ENCODE measurements around the gene TBC1D8.
"Not testable (repeated sequence)": the region's sequence is repeated elsewhere in the genome, so short reads cannot be mapped to it uniquely, and the experiment has no call there.

Gene TBC1D8

GRCh38 chr2:101151146-101151858 is at the start of gene TBC1D8:
TSS of gene TBC1D8 (minus strand) at chr2:101151382. CDS start at chr2:101151253, 129 bp downstream.
- peak; percentile 54 to 74 for DNase-seq

- no peak for DNase-seq
Observed at GRCh38 chr2:101200676-101201075, 49.5 kb upstream of the TBC1D8 start.

GRCh38 chr2:101199251-101199791 is 48.1 kb upstream of the TBC1D8 start:
- DNase-seq, result no peak

GRCh38 chr2:101197814-101198213 is 46.6 kb upstream of the TBC1D8 start:
- no peak for DNase-seq

GRCh38 chr2:101197215-101197745 is 46.1 kb upstream of the TBC1D8 start:
- DNase-seq, result no peak

GRCh38 chr2:101195871-101196661 is 44.9 kb upstream of the TBC1D8 start:
- DNase-seq, result no peak

- DNase-seq, result no peak
Observed at GRCh38 chr2:101193033-101193626, 41.9 kb upstream of the TBC1D8 start.

- no peak for DNase-seq
Observed at GRCh38 chr2:101190747-101191516, 39.8 kb upstream of the TBC1D8 start.

- no peak for DNase-seq
Observed at GRCh38 chr2:101188683-101189405, 37.7 kb upstream of the TBC1D8 start.

- DNase-seq, result no peak
Observed at GRCh38 chr2:101187131-101187530, 35.9 kb upstream of the TBC1D8 start.

- DNase-seq, result no peak
Observed at GRCh38 chr2:101185656-101186055, 34.5 kb upstream of the TBC1D8 start.

- DNase-seq, result no peak
Observed at GRCh38 chr2:101185085-101185484, 33.9 kb upstream of the TBC1D8 start.

- DNase-seq, result no peak
Observed at GRCh38 chr2:101179982-101180381, 28.8 kb upstream of the TBC1D8 start.

- no peak for DNase-seq
Observed at GRCh38 chr2:101176803-101177202, 25.6 kb upstream of the TBC1D8 start.

- no peak for DNase-seq
Observed at GRCh38 chr2:101175991-101176390, 24.8 kb upstream of the TBC1D8 start.

GRCh38 chr2:101173707-101174295 is 22.6 kb upstream of the TBC1D8 start:
- peak; percentile 5 to 43 for DNase-seq

- DNase-seq, result not testable (repeated sequence)
Observed at GRCh38 chr2:101169822-101170221, 18.6 kb upstream of the TBC1D8 start.

GRCh38 chr2:101168706-101169105 is 17.5 kb upstream of the TBC1D8 start:
- DNase-seq, result no peak

- not testable (repeated sequence) for DNase-seq
Observed at GRCh38 chr2:101167532-101167931, 16.4 kb upstream of the TBC1D8 start.

- DNase-seq, result no peak
Observed at GRCh38 chr2:101164021-101164420, 12.8 kb upstream of the TBC1D8 start.
